ENCODE measurements around the gene DNAAF5.
"Not testable (repeated sequence)": the region's sequence is repeated elsewhere in the genome, so short reads cannot be mapped to it uniquely, and the experiment has no call there.

DNAAF5 gene

DNA sequence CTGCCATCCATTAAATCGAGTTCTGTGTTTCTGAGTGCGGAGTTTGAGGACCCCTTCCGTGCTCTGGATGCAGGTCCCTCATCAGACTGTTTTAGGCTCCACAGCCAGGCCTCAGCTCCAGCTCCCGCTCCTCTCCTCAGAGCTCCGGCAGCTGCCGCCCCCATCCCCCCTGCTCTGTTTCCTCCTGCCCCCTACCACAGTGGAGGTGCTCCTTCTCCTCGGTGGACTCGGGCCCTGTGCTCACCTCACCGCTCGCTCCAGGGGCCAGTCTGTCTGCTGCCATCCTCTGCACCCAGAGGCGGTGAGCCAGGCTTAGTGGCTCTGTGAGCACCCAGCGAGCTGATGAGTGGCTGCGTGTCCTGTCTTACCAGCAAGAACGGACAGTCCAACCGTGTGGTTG is 21.9 kb downstream of the DNAAF5 start:
- no peak for DNase-seq

- peak; percentile 77 for DNase-seq
These were observed 22.6 kb downstream of the DNAAF5 start for GRCh38 chr7:749140-749551.

DNA sequence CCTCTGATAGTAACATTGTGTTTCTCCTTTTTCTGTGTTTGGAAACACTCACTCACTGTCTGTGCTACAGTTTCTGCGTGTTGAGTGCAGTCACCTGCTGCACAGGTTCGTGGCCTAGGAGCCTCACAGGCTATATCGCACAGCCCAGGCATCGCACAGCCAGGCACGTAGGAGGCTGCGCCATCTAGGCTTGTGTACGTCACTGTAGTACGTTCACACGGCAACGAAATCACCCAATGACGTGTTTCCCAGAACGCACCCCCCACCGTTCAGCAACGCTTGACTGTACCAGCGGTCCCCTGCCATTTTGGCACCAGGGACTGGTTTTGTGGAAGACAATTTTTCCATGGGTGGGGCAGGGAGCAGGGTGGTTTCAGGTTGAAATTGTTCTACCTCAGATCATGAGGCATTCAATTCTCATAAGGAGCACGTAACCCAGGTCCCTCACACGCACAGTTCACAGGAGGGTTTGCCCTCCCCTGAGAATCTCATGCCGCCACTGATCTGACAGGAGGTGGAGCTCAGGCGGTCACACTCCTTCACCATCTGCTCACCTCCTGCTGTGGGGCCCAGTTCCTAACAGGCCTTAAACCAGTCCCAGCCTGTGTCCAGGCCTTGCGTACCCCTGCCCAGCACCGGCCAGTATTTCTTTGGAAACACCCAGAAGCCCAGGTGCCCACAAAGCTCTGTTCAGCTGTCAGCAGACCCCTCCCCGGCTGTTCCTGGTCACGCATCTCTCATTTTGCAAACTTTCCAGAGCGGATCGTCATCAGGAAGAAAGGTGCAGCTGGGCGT is 23.8 kb downstream of the DNAAF5 start:
- no peak for DNase-seq

DNA sequence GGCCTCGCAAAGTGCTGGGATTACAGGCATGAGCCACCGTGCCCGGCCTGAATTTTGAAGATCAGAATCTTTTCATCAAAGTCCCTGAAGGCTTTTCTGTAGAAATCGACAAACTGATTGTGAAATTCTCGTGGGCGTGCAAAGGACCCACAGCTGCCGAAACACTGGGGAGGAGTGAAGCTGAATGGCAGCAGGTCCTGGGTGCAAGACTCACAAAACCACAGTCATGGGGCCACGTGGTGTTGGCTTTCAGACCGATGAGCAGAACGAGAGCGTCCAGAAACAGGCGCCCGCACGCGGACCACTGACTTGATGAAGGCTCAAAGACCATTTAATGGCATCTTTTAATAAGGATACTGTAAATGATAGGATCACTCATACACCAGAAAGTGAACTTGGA is 25.3 kb downstream of the DNAAF5 start:
- no peak for DNase-seq

DNA sequence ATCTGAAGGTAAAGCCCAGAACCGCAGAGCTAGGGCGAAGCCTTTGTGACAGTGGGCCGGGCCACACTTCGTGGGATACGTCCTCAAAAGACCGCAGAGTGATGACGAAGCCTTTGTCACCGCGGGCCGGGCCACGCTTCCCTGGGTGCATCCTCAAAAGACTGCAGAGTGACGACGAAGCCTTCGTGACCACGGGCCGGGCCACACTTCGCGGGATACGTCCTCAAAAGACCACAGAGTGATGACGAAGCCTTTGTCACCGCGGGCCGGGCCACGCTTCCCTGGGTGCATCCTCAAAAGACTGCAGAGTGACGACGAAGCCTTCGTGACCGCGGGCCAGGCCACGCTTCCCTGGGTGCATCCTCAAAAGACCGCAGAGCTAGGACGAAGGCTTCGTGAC is 25.8 kb downstream of the DNAAF5 start:
- DNase-seq: not testable (repeated sequence)

GRCh38 chr7:753190-753589 is 26.7 kb downstream of the DNAAF5 start:
- no peak for DNase-seq

GRCh38 chr7:754531-755412 is 28.3 kb downstream of the DNAAF5 start:
- DNase-seq: no peak

DNA sequence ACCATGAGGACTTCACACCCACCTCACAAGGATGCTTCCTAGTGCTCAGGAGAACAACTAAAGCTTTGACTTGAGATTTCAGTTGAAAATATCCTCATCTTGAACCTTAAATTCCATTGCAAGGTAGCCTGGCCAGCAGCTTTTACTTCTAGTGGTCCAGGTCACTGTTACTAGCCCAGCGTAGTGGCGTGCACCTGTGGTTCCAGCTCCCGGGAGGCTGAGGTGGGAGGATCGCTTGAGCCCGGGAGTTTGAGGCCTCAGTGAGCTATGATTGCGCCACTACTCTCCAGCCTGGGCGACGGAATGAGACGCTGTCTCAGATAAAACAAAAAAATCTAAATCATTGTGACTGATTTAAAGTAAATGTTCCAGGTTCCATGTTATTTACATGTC is 28.9 kb downstream of the DNAAF5 start:
- no peak for DNase-seq

DNA sequence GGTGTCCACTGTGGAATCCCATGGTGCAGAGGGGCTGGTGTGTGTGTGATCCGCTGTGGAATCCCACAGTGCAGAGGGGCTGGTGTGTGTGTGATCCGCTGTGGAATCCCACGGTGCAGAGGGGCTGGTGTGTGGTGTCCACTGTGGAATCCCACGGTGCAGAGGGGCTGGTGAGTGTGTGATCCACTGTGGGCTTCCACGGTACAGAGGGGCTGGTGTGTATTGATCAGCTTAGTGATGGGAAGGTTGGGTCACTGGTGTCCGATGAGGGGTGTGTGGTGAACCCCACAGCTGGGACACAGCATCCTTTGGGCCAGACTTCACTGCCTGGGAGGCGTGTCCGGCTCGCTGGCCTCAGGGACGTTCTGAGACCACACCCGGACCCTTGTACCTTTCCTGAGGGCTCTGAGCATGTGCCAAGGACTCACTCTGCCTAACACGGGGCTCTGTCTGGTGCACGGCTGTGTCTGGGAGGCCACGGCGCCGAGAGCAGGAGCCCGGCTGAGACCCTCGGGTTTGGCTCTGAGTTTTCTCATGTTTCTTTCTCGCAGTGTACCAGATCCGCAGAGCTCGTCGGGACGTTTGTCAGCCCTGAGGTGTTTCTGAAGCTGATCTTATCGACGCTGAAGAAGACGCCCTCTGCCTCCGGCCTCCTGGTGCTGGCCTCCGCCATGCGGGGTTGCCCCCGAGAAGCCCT is 29.9 kb downstream of the DNAAF5 start:
- DNase-seq: no peak

- DNase-seq: no peak
These were observed 30.5 kb downstream of the DNAAF5 start for GRCh38 chr7:756928-757560.

- no peak for DNase-seq
These were observed 31.3 kb downstream of the DNAAF5 start for GRCh38 chr7:757741-758163.

- no peak for DNase-seq
These were observed 33.1 kb downstream of the DNAAF5 start for GRCh38 chr7:759569-759968.

DNA sequence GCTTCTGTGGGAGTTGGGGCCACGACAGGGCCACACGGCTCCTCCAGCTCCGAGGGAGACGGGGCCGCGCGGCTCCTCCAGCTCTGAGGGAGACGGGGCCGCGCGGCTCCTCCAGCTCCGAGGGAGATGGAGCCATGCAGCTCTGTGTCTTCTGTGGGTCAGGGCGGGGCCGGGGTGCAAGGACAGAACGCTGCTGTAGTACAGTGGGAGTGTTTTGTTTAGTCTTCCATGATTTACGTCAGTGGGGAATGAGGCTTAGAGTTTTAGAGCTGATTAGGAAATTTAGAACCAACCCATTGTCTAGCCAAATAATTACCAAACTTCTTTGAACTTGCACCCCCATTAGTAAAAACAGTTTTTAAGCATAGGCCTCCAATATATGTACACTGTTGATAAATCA is 33.5 kb downstream of the DNAAF5 start:
- DNase-seq: no peak

DNA sequence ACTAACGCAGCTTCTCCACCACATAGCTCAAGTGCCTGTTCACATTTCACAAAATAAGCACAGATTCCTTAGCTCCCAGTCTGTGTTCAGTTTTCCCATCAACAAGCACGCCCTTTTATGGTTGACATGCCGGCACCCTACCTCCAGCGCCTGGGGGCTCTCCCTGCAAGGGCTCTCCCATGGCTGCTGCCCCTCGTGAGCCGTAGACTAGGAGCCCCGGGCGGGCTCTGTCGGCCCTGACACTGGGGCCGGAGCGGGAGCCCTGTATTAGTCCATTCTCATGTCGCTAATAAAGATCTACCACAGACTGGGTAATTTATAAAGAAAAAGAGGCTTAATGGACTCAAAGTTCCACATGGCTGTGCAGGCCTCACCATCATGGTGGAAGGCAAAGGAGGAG is 34.6 kb downstream of the DNAAF5 start:
- DNase-seq: no peak

- no peak for DNase-seq
These were observed 35.1 kb downstream of the DNAAF5 start for GRCh38 chr7:761631-762030.

- DNase-seq: no peak
These were observed 36.4 kb downstream of the DNAAF5 start for GRCh38 chr7:762885-763284.

- no peak for DNase-seq
These were observed 37.3 kb downstream of the DNAAF5 start for GRCh38 chr7:763762-764161.

DNA sequence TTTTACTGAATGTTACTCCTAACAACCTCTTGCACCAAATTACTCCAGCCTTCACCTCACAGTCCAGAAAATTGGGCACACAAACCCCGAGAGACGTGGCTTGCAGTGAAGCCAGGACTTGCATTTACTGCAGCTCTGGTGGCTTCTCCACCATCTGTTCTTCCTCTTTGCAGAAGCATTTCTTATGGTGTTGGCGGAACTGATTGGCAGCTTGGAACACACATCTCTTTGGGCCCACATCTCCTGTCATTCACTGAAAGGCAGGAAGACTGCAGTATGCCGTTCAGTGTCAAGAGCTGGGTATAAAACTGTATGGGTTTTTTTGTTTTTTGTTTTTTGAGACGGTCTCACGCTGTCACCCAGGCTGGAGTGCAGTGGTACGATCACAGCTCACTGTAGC is 38.9 kb downstream of the DNAAF5 start:
- no peak for DNase-seq

GRCh38 chr7:767580-767940 is 41.1 kb downstream of the DNAAF5 start:
- DNase-seq: peak; percentile 94

DNA sequence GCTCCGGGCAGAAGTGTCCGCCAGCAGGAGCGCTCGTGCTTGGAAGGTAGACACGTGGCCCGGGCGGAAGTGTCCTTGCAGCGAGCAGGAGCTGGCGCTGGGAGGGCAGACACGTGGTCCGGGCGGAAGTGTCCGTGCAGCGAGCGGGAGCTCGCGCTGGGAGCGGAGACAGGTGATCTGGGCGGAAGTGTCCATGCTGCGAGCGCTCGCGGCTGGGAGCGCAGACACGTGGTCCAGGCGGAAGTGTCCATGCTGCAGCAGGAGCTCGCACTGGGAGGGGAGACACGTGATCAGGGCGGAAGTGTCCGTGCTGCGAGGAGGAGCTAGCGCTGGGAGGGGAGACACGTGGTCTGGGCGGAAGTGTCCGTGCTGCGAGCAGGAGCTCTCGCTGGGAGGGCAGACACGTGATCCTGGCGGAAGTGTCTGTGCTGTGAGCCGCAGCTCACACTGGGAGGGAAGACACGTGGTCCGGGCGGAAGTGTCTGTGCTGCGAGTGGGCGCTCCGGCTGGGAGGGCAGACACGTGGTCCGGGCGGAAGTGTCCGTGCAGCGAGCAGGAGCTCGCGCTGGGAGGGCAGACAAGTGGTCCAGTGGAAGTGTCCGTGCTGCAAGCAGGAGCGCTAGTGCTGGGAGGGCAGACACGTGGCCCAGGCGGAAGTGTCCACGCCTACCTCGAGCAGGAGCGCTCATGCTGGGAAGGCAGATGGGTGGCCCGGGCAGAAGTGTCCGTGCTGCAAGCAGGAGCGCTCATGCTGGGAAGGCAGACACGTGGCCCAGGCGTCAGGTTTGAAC is 41.6 kb downstream of the DNAAF5 start:
- peak; percentile 95 for DNase-seq

DNA sequence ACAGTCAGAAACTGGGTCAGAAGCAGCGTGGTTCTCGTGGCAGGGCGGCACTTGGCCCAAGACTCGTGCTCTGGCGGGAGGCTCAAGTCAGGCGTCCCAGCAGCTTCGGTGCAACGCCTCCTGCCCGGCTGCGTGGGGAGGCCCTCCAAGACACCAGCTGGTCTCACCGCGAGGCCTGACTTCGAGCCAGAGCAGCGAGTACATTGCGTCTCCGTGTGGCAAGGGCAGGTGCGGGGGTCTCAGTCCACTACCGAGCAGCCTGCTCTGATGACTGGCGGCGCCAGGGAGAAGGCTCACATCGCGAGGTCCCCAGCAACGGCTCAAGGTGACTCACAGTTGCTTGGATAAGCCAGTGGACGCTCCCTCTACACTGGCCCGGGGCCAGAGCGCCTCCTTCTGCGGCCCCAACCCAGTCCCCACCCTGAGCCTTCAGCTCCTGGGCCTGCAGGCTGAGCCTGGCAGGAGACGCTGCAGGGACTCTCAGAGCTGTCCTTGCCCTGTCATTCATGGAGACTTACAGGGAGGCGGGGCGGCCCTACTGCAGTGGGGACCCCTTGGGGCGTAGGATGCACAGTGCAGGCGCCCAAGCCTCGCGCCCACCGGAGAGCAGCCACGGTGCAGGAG is 42.5 kb downstream of the DNAAF5 start:
- DNase-seq: no peak

- DNase-seq: no peak
These were observed 43.8 kb downstream of the DNAAF5 start for GRCh38 chr7:770336-770735.

All from NCI-H1694 treated with DMSO at 0.1 percent for 48 hours (cell line).